Measurements from ENCODE around the gene THRA. TPM values are rescaled to one million over a fixed set of nuclear protein-coding genes. Genes with fewer than 3 reads are reported as not detected.

Gene THRA
- total RNA-seq, 1 experiment from 2014 or later = 29.3 TPM

GRCh38 chr17:40095944-40096791 is 33.4 kb downstream of the THRA start:
- no peak overlapping the region for H3K4me3 ChIP-seq (ENCODE audit: low read depth, low read length)
- no TSS peak for BruUV-seq (replicated peaks)

GRCh38 chr17:40097087-40097486 is 34.3 kb downstream of the THRA start:
- no peak overlapping the region for H3K27ac Mint-ChIP-seq (ENCODE audit: unreplicated experiment)
- POLR2A ChIA-PET = no interaction called here
- intact Hi-C loops (cut with micrococcal nuclease; ENCODE audit: unreplicated experiment) = no loop called here
- no peak for DNase-seq
- H3K27me3 Mint-ChIP-seq (ENCODE audit: insufficient read depth, unreplicated experiment) = no peaks in the 10 kb centered on the region
- H3K36me3 Mint-ChIP-seq (ENCODE audit: insufficient read depth, unreplicated experiment) = peaks cover 50% of the 10 kb centered on the region
- no peak for TF ChIP-seq CTCF (IDR thresholded peaks at IDR 0.05; ENCODE audit: insufficient read depth in 1 of 2, low read depth in 1 of 2, low read length in 1 of 2, severe bottlenecking in 1 of 2, unreplicated experiment in 1 of 2)
- H3K36me3 ChIP-seq (ENCODE audit: control insufficient read depth, insufficient read depth, low read length) = peaks cover 3% of the 10 kb centered on the region; the same call in 1 of the 2 replicates
- no peak overlapping the region for H3K4me3 Mint-ChIP-seq (ENCODE audit: unreplicated experiment)
- no TSS peak for BruUV-seq (replicated peaks)
- peaks cover 23% of the 10 kb centered on the region for H3K4me1 Mint-ChIP-seq (ENCODE audit: low read depth, unreplicated experiment)
- H3K27me3 ChIP-seq (replicated peaks; ENCODE audit: control insufficient read depth, insufficient read depth, low read length) = no peaks in the 10 kb centered on the region
- H3K4me3 ChIP-seq (ENCODE audit: low read depth, low read length) = no peak overlapping the region
- peaks cover 24% of the 10 kb centered on the region for H3K4me1 ChIP-seq
- no peaks in the 10 kb centered on the region for H3K9me3 ChIP-seq
- no peaks in the 10 kb centered on the region for H3K9me3 Mint-ChIP-seq (ENCODE audit: unreplicated experiment)
- CTCF ChIA-PET = no interaction called here

More at GRCh38 chr17:40095944-40096791, 33.4 kb downstream of the THRA start:
- intact Hi-C loops (cut with micrococcal nuclease; ENCODE audit: unreplicated experiment) = no loop called here
- POLR2A ChIA-PET = no interaction called here
- peaks cover 56% of the 10 kb centered on the region for H3K36me3 Mint-ChIP-seq (ENCODE audit: insufficient read depth, unreplicated experiment)
- no peak for TF ChIP-seq CTCF (IDR thresholded peaks at IDR 0.05; ENCODE audit: insufficient read depth in 1 of 2, low read depth in 1 of 2, low read length in 1 of 2, severe bottlenecking in 1 of 2, unreplicated experiment in 1 of 2)
- Histone ChIP-seq H3K9me3 (no peaks in the 10 kb centered on the region), H3K27me3 (replicated peaks; ENCODE audit: control insufficient read depth, insufficient read depth, low read length) (no peaks in the 10 kb centered on the region), H3K4me1 (peaks cover 23% of the 10 kb centered on the region), H3K36me3 (ENCODE audit: control insufficient read depth, insufficient read depth, low read length) (peaks cover 3% of the 10 kb centered on the region; the same call in 1 of the 2 replicates)
- H3K27ac Mint-ChIP-seq (ENCODE audit: unreplicated experiment) = no peak overlapping the region
- H3K4me1 Mint-ChIP-seq (ENCODE audit: low read depth, unreplicated experiment) = peaks cover 24% of the 10 kb centered on the region
- H3K9me3 Mint-ChIP-seq (ENCODE audit: unreplicated experiment) = no peaks in the 10 kb centered on the region
- H3K27me3 Mint-ChIP-seq (ENCODE audit: insufficient read depth, unreplicated experiment) = no peaks in the 10 kb centered on the region
- no peak overlapping the region for H3K4me3 Mint-ChIP-seq (ENCODE audit: unreplicated experiment)
- CTCF ChIA-PET = no interaction called here
- no peak for DNase-seq

- intact Hi-C loops (cut with micrococcal nuclease; ENCODE audit: unreplicated experiment) = no loop called here
- no peak for DNase-seq
- Histone ChIP-seq H3K9me3 (no peaks in the 10 kb centered on the region), H3K4me3 (ENCODE audit: low read depth, low read length) (peak overlapping the region; percentile 59), H3K27me3 (replicated peaks; ENCODE audit: control insufficient read depth, insufficient read depth, low read length) (no peaks in the 10 kb centered on the region), H3K36me3 (ENCODE audit: control insufficient read depth, insufficient read depth, low read length) (peaks cover 2% of the 10 kb centered on the region; the same call in 1 of the 2 replicates), H3K4me1 (peaks cover 31% of the 10 kb centered on the region)
- no peaks in the 10 kb centered on the region for H3K9me3 Mint-ChIP-seq (ENCODE audit: unreplicated experiment)
- H3K27ac Mint-ChIP-seq (ENCODE audit: unreplicated experiment) = peak overlapping the region; percentile 92
- H3K36me3 Mint-ChIP-seq (ENCODE audit: insufficient read depth, unreplicated experiment) = peaks cover 50% of the 10 kb centered on the region
- no peak for TF ChIP-seq CTCF (IDR thresholded peaks at IDR 0.05; ENCODE audit: insufficient read depth in 1 of 2, low read depth in 1 of 2, low read length in 1 of 2, severe bottlenecking in 1 of 2, unreplicated experiment in 1 of 2)
- no peaks in the 10 kb centered on the region for H3K27me3 Mint-ChIP-seq (ENCODE audit: insufficient read depth, unreplicated experiment)
- ChIA-PET CTCF (interaction anchor here (0.9 to 2.0 kb wide), 12 partner anchors 8 to 118 kb away, joined by 3 to 52 read pairs (median 6); partner anchors contain the start of gene PSMD3), POLR2A (interaction anchor here (1.0 to 6.3 kb wide), 3 partner anchors 15 to 121 kb away, joined by 4 to 166 read pairs (median 4); partner anchors contain the start of gene WIPF2)
- peaks cover 23% of the 10 kb centered on the region for H3K4me1 Mint-ChIP-seq (ENCODE audit: low read depth, unreplicated experiment)
- H3K4me3 Mint-ChIP-seq (ENCODE audit: unreplicated experiment) = peak overlapping the region; percentile 94
- no TSS peak for BruUV-seq (replicated peaks)
Measured at GRCh38 chr17:40097931-40098845, 35.4 kb downstream of the THRA start.

Data from Caco-2 (cell line).